SH-SY5Y (cell line): ENCODE data around the gene MLLT3.

Experiments used
- GATA2 ChIP-seq: IDR thresholded peaks from 2 replicates; pipeline ENCODE4 v1.6.1; 2011; ENCODE audit warnings: mild to moderate bottlenecking, low read depth, low read length
- GATA3 ChIP-seq: IDR thresholded peaks from 2 replicates; pipeline ENCODE4 v1.6.1; 2011; ENCODE audit warnings: low read depth, mild to moderate bottlenecking, low read length, moderate library complexity

Gene MLLT3

GRCh38 chr9:20561531-20561930, 60.8 kb downstream of the MLLT3 start:
- TF ChIP-seq GATA3 = no peak
- TF ChIP-seq GATA2 = no peak

GRCh38 chr9:20559231-20559890, 62.9 kb downstream of the MLLT3 start:
- TF ChIP-seq GATA2 = no peak

GRCh38 chr9:20558566-20559016, 63.7 kb downstream of the MLLT3 start:
- TF ChIP-seq GATA2 = no peak
- no peak for TF ChIP-seq GATA3

GRCh38 chr9:20557890-20558565, 64.3 kb downstream of the MLLT3 start:
- TF ChIP-seq GATA3 = no peak
- TF ChIP-seq GATA2 = no peak

- TF ChIP-seq GATA3 (no peak), GATA2 (no peak)
Measured at GRCh38 chr9:20557285-20557684, 65.0 kb downstream of the MLLT3 start.

GRCh38 chr9:20553558-20554149, 68.6 kb downstream of the MLLT3 start:
- TF ChIP-seq GATA2 (no peak), GATA3 (no peak)

- TF ChIP-seq GATA3 (no peak), GATA2 (no peak)
Measured at GRCh38 chr9:20552874-20553557, 69.3 kb downstream of the MLLT3 start.

- TF ChIP-seq GATA3 (no peak), GATA2 (no peak)
Measured at GRCh38 chr9:20551835-20552234, 70.5 kb downstream of the MLLT3 start.

- TF ChIP-seq GATA3 (no peak), GATA2 (no peak)
Measured at GRCh38 chr9:20551236-20551635, 71.1 kb downstream of the MLLT3 start.

- TF ChIP-seq GATA3 (no peak), GATA2 (no peak)
Measured at GRCh38 chr9:20550326-20550725, 72.0 kb downstream of the MLLT3 start.

GRCh38 chr9:20549053-20549452, 73.2 kb downstream of the MLLT3 start:
- no peak for TF ChIP-seq GATA2

GRCh38 chr9:20545023-20545622, 77.2 kb downstream of the MLLT3 start:
- TF ChIP-seq GATA2 = no peak
- no peak for TF ChIP-seq GATA3

GRCh38 chr9:20540169-20540863, 82.0 kb downstream of the MLLT3 start:
- TF ChIP-seq GATA3 (no peak), GATA2 (no peak)

GRCh38 chr9:20538956-20539355, 83.3 kb downstream of the MLLT3 start:
- TF ChIP-seq GATA3 (no peak), GATA2 (no peak)
